CD4-positive, alpha-beta T cell treated with Interleukin-12 subunit alpha and Interleukin-12 subunit beta, for 1 hour (primary cell): Measurements from ENCODE around the gene SWT1.
"Not testable (repeated sequence)": the region's sequence is repeated elsewhere in the genome, so short reads cannot be mapped to it uniquely, and the experiment has no call there.

Experiments used
- DNase-seq: peaks from one replicate; pipeline ENCODE4 v3.0.0-alpha.2; 2020

SWT1 gene

GRCh38 chr1:185170291-185170848, 13.4 kb downstream of the SWT1 start:
- peak; percentile 63 for DNase-seq

- DNase-seq = no peak
Observed at GRCh38 chr1:185193756-185194155, 36.8 kb downstream of the SWT1 start.

- DNase-seq = not testable (repeated sequence)
Observed at GRCh38 chr1:185198712-185199111, 41.7 kb downstream of the SWT1 start.

- DNase-seq = no peak
Observed at GRCh38 chr1:185200889-185201288, 43.9 kb downstream of the SWT1 start.

GRCh38 chr1:185207170-185207569, 50.2 kb downstream of the SWT1 start:
- DNase-seq = no peak

GRCh38 chr1:185207980-185208602, 51.1 kb downstream of the SWT1 start:
- DNase-seq = no peak

GRCh38 chr1:185208626-185209180, 51.7 kb downstream of the SWT1 start:
- DNase-seq = no peak

- not testable (repeated sequence) for DNase-seq
Observed at GRCh38 chr1:185209357-185209756, 52.4 kb downstream of the SWT1 start.

GRCh38 chr1:185213091-185213490, 56.1 kb downstream of the SWT1 start:
- no peak for DNase-seq

- DNase-seq = no peak
Observed at GRCh38 chr1:185215911-185216310, 58.9 kb downstream of the SWT1 start.

- DNase-seq = no peak
Observed at GRCh38 chr1:185224132-185224531, 67.2 kb downstream of the SWT1 start.

GRCh38 chr1:185227161-185227560, 70.2 kb downstream of the SWT1 start:
- DNase-seq = no peak

GRCh38 chr1:185228979-185229378, 72.0 kb downstream of the SWT1 start:
- no peak for DNase-seq

GRCh38 chr1:185229981-185230380, 73.0 kb downstream of the SWT1 start:
- no peak for DNase-seq

GRCh38 chr1:185232874-185233273, 75.9 kb downstream of the SWT1 start:
- no peak for DNase-seq

GRCh38 chr1:185234183-185234582, 77.2 kb downstream of the SWT1 start:
- not testable (repeated sequence) for DNase-seq

- DNase-seq = not testable (repeated sequence)
Observed at GRCh38 chr1:185237176-185237575, 80.2 kb downstream of the SWT1 start.

GRCh38 chr1:185237661-185238060, 80.7 kb downstream of the SWT1 start:
- no peak for DNase-seq

GRCh38 chr1:185238447-185238846, 81.5 kb downstream of the SWT1 start:
- DNase-seq = peak; percentile 47

- DNase-seq = no peak
Observed at GRCh38 chr1:185239861-185240260, 82.9 kb downstream of the SWT1 start.

- no peak for DNase-seq
Observed at GRCh38 chr1:185241127-185241526, 84.2 kb downstream of the SWT1 start.

- DNase-seq = no peak
Observed at GRCh38 chr1:185244015-185244747, 87.2 kb downstream of the SWT1 start.

- no peak for DNase-seq
Observed at GRCh38 chr1:185245466-185245865, 88.5 kb downstream of the SWT1 start.

- DNase-seq = no peak
Observed at GRCh38 chr1:185249563-185249962, 92.6 kb downstream of the SWT1 start.
